Mammary epithelial cell (primary cell): ENCODE data around the gene GPR39.

Experiments used
- CTCF ChIP-seq, 2 donors: IDR thresholded peaks in 1 of 2; conservative IDR thresholded peaks in 1 of 2; 2 replicates each; pipeline ENCODE4 v1.5.1; 2011 to 2012; ENCODE audit warnings: inconsistent platforms in 2 of 2, low read length in 2 of 2, mild to moderate bottlenecking in 2 of 2, control low read depth in 1 of 2, low read depth in 1 of 2; ENCODE audit not compliant: insufficient read depth in 1 of 2; ENCODE audit errors: extremely low read depth in 1 of 2
- EZH2 ChIP-seq: IDR thresholded peaks from 2 replicates; pipeline ENCODE4 v1.6.1; 2012; ENCODE audit warnings: low read length, inconsistent platforms, borderline replicate concordance

- TF ChIP-seq CTCF (conservative IDR thresholded peaks at IDR 0.05 in 1 of 2, IDR thresholded peaks at IDR 0.05 in 1 of 2; ENCODE audit: extremely low read depth in 1 of 2, insufficient read depth in 1 of 2, low read depth in 1 of 2, low read length in 2 of 2) (no peak), EZH2 (no peak)
These were observed 201.4 kb downstream of the GPR39 start for GRCh38 chr2:132617989-132618388.
